HG02588 (cell line): ENCODE results near the gene NIT1.

Experiments used
- ATAC-seq: cut with Tn5 transposase; IDR thresholded peaks from one replicate; pipeline ENCODE4 v1.9.1; 2021; ENCODE audit warnings: mild to moderate bottlenecking, moderate library complexity; ENCODE audit not compliant: unreplicated experiment

NIT1 gene

GRCh38 chr1:161083748-161084596, 33.9 kb upstream of the NIT1 start:
- no peak for ATAC-seq

GRCh38 chr1:161084597-161084988, 33.3 kb upstream of the NIT1 start:
- no peak for ATAC-seq

- no peak for ATAC-seq
Measured at GRCh38 chr1:161085165-161085564, 32.7 kb upstream of the NIT1 start.

- ATAC-seq: no peak
Measured at GRCh38 chr1:161086457-161086856, 31.4 kb upstream of the NIT1 start.

- ATAC-seq: no peak
Measured at GRCh38 chr1:161088587-161089110, 29.3 kb upstream of the NIT1 start.

GRCh38 chr1:161089251-161089924, 28.5 kb upstream of the NIT1 start, which contains the start of gene NECTIN4:
Gene NECTIN4 (minus strand): TSS chr1:161089558. CDS start chr1:161089296, 262 bp downstream.
- ATAC-seq: no peak

GRCh38 chr1:161089938-161090337, 28.0 kb upstream of the NIT1 start:
- no peak for ATAC-seq

GRCh38 chr1:161090617-161091016, 27.3 kb upstream of the NIT1 start:
- no peak for ATAC-seq

GRCh38 chr1:161091093-161091492, 26.8 kb upstream of the NIT1 start:
- no peak for ATAC-seq

- no peak for ATAC-seq
Measured at GRCh38 chr1:161091796-161092507, 26.0 kb upstream of the NIT1 start.

- no peak for ATAC-seq
Measured at GRCh38 chr1:161092621-161093028, 25.3 kb upstream of the NIT1 start.

- ATAC-seq: no peak
Measured at GRCh38 chr1:161094481-161094880, 23.4 kb upstream of the NIT1 start.

GRCh38 chr1:161095230-161095629, 22.7 kb upstream of the NIT1 start:
- ATAC-seq: no peak

GRCh38 chr1:161096015-161096414, 21.9 kb upstream of the NIT1 start:
- no peak for ATAC-seq

- no peak for ATAC-seq
Measured at GRCh38 chr1:161096530-161096929, 21.4 kb upstream of the NIT1 start.

GRCh38 chr1:161098210-161099068, 19.5 kb upstream of the NIT1 start, which contains the start of gene KLHDC9:
Gene KLHDC9 (plus strand): TSS chr1:161098361. CDS start chr1:161098536, 175 bp downstream.
- peak; percentile 65 for ATAC-seq

- ATAC-seq: no peak
Measured at GRCh38 chr1:161099090-161099802, 18.7 kb upstream of the NIT1 start.

GRCh38 chr1:161100556-161100955, 17.3 kb upstream of the NIT1 start:
- no peak for ATAC-seq

- no peak for ATAC-seq
Measured at GRCh38 chr1:161106431-161106830, 11.5 kb upstream of the NIT1 start.

- no peak for ATAC-seq
Measured at GRCh38 chr1:161111117-161111516, 6.8 kb upstream of the NIT1 start.
